GM23338 (cell line): ENCODE measurements around the gene MOCOS.

Source experiments
- POLR2AphosphoS5 ChIP-seq: IDR thresholded peaks from 2 replicates; pipeline ENCODE4 v1.6.1; 2016; ENCODE audit warnings: antibody characterized with exemption, low read depth
- TF ChIP-seq, protein P1 (sequence below), 2 experiments: fragments of 200-600 bp in 1 of 2; sonication (generic) in 1 of 2; conservative IDR thresholded peaks; 2 replicates each; pipeline versions ENCODE4 v1.5.1 to v1.6.1; 2016 to 2017; ENCODE audit warnings: antibody characterized with exemption in 2 of 2, low read depth in 2 of 2, mild to moderate bottlenecking in 2 of 2, moderate library complexity in 1 of 2

DNA sequence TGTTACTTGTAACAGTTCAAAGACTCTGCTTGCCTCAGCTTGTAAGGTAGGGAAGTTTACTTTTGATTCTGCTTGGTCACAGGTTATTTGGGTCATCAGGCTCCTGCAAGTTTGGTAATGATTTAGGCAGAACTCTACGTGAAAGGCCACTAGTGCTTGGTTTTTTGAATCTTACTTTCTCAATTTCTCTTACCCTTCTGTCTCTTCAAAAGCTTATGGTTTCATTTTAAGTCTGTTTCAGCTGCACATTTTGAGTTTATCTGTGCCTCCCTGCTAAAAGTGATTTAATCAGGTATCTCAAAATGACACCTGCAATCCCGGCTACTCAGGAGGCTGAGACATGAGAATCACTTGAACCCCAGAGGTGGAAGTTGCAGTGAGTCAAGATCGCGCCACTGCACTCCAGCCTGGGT lies 26.3 kb upstream of the MOCOS start:
- TF ChIP-seq POLR2AphosphoS5 = no peak
- TF ChIP-seq, protein P1, sequence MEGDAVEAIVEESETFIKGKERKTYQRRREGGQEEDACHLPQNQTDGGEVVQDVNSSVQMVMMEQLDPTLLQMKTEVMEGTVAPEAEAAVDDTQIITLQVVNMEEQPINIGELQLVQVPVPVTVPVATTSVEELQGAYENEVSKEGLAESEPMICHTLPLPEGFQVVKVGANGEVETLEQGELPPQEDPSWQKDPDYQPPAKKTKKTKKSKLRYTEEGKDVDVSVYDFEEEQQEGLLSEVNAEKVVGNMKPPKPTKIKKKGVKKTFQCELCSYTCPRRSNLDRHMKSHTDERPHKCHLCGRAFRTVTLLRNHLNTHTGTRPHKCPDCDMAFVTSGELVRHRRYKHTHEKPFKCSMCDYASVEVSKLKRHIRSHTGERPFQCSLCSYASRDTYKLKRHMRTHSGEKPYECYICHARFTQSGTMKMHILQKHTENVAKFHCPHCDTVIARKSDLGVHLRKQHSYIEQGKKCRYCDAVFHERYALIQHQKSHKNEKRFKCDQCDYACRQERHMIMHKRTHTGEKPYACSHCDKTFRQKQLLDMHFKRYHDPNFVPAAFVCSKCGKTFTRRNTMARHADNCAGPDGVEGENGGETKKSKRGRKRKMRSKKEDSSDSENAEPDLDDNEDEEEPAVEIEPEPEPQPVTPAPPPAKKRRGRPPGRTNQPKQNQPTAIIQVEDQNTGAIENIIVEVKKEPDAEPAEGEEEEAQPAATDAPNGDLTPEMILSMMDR (conservative IDR thresholded peaks at IDR 0.05; ENCODE audit: low read depth in 2 of 2) = no peak
